RCC 7860 (cell line): Measurements from ENCODE around the gene DUSP22.

Experiments
- DNase-seq: peaks from one replicate; pipeline ENCODE4 v3.0.0-alpha.2; 2015; ENCODE audit warnings: low spot score
- FAIRE-seq: peaks from 2 replicates; lab custom pipeline; 2012; peaks lifted over from hg19 to GRCh38; lab: Jason Lieb, UNC

Gene DUSP22

DNA sequence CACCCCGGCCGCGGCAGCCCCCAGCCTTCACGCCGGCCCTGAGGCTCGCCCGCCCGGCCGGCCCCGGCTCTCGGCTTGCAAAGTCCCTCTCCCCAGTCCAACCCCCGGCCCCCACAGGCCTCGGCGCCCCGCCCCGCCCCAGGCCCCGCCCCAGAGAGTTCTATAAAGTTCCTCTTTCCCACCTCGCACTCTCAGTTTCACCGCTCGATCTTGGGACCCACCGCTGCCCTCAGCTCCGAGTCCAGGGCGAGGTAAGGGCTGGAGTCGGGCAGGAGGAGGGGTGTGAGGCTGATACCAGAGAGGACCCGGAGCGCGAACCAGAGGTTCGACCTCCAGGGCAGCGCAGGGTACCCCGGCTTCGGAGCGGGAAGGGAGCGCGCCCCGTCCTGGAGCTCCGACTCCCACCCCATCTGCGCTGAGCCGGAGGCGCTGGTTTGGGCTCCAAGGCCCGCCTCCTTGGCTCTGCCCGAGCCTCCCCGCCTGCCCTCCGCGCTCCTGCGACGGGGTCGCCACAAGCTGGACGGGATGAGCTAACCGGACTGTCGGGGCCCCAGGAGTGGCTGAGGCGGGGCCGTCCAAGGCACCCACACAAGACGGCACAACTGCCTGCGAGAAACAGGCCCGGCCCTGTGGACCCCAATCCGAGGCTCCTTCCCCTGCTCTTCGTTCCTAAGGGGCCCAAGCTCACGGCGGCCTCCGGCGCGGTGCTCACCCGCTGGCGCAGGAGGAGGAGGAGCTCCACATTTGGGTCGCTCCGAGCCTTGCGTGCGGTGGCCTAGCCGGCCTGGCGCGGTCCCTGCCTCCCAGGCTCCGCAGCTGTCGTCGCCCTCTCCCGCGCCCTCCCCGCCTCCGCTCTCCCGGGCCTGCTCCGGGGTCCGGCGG is 99.5 kb downstream of the DUSP22 start, which contains the start of gene IRF4:
Gene IRF4 (plus strand): TSS at position 194 of the 882 bp plus-strand sequence. CDS start 1,401 bp downstream, outside the sequence.
- no peak for DNase-seq
- no peak for FAIRE-seq

DNA sequence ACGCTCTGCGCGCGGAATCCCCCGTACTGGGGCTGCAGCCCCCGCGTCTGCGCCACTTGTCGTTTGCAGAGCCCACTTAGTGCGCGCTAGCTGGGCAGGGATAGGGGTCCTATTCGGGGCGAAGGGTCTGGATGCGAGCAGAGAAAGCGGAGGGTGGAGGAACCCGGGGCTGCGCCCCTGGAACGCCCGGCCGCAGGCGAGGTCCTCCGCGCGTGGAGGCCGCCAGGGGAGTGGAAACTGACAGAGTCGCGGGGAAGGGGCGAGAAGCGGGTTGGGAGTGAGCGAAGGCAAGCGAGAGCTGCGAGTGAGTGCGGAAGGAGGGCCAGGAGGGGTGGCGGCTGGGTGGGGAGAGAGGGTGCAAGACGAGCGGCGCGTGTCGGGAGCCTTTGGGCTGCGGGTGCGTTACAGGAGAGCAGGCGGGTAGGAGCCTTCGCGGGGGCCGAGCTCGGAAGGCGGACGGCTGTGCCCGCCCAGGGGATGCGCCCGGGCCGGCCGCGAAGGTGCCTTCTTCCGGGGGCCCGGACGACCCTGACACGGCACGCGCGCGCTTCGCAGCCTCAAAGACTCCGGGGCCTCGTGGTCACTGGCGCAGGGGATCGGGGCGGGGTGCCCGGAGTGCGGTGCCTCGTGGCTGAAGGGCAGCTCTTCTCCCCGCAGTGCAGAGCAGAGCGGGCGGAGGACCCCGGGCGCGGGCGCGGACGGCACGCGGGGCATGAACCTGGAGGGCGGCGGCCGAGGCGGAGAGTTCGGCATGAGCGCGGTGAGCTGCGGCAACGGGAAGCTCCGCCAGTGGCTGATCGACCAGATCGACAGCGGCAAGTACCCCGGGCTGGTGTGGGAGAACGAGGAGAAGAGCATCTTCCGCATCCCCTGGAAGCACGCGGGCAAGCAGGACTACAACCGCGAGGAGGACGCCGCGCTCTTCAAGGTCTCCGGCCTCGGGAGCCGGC is 100.4 kb downstream of the DUSP22 start:
- DNase-seq: no peak
- no peak for FAIRE-seq

DNA sequence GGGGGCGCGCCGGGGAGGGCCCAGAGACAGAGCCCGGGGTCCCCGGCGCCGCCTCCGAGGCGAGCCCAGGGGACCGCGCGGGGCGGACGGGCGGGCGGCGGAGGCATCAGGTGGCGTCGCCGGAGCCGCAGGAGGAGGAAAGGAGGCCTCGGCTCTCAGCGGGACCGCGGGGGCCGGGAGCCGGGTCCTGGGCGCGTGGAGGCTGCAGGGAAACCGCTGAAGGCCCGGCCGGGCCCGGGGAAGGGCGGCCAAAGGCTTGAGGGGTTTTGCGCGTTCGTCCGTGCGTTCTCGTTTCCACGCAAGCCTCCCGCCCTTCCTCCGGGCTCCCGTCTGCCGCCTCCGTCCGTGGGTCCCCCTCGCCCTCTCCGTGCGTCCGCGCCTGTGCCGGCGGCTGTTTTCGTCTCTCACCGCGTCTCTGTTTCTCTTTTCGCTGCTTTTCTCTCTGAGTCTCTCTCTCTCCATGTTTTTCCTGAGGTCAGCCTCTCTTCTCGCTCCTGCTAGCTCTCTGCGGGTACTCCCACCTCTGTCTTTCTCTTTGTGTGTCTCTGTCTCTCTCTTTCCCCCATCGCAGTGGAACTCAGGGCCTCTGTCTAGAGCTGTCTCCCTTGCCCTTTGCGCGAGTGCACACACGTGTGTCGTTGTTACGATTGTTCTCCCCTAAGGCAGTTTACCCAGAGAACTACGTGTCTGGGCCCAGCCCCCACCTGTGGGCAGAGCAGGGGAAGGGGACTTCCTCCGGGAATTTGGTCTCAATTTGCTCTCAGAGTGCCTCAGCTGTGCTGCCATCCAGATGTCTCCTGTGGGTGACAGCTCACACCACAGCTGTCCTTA is 101.3 kb downstream of the DUSP22 start:
- no peak for FAIRE-seq

DNA sequence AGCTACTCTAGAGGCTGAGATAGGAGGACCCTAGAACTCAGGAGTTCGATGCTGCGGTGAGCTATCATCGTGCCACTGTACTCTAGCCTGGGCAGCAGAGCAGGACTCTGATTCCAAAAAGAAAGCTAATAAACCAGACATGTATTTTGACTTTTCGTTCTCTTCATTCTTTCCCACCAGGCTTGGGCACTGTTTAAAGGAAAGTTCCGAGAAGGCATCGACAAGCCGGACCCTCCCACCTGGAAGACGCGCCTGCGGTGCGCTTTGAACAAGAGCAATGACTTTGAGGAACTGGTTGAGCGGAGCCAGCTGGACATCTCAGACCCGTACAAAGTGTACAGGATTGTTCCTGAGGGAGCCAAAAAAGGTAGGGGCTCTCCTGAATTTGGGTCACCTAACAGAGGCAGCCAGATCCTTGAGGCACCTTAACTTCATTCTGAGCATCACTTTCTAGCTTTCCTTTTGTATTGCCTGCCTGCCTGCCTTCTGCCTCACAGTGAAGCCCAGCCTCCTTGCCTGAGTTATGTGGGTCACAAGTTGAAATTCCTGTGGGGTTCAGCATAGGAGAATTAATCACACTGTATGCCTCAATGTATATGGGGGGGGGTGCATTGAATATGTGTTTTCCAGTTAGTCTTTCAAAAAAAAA is 102.5 kb downstream of the DUSP22 start:
- DNase-seq (no peak), FAIRE-seq (no peak)

More for the DNA sequence above, 101.3 kb downstream of the DUSP22 start:
- DNase-seq: no peak

DNA sequence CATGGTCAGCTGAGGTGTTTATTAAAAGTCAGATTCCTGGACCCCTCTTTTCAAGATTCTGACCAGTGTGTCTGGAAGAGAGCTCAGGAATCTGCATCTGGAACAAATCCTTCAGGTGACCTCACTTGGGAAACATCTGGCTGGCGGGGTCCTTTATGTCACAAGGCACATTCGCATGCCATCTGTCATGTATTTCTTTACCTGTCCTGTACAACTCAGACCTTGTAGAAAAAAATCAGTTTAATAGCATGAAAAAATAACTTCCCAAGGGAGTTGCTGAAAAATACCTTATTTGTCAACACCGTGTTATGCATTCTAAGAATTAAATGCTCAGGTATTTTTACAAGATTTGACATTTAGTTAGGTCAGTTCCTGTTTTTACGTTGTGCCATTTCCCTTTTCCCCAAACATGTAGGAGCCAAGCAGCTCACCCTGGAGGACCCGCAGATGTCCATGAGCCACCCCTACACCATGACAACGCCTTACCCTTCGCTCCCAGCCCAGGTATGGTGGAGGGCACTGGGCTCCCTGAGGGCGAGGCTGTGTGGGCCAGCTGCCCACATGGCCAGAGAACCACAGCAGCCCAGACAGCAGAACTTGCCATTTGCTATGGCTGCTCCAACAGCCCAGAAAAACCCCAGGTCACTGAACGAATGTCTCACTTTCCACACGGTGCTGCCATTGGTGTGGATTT is 103.3 kb downstream of the DUSP22 start:
- FAIRE-seq (no peak), DNase-seq (no peak)

DNA sequence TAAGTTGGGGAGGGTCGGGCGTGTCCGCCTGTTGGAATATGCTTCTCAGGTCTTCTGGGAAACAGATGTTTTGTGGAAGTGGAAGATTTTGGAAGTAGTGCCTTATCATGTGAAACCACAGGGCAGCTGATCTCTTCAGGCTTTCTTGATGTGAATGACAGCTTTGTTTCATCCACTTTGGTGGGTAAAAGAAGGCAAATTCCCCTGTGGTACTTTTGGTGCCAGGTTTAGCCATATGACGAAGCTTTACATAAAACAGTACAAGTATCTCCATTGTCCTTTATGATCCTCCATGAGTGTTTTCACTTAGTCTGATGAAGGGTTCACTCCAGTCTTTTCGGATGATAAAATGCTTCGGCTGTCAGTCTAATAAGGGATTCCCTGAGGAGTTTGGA is 103.8 kb downstream of the DUSP22 start:
- FAIRE-seq: no peak

DNA sequence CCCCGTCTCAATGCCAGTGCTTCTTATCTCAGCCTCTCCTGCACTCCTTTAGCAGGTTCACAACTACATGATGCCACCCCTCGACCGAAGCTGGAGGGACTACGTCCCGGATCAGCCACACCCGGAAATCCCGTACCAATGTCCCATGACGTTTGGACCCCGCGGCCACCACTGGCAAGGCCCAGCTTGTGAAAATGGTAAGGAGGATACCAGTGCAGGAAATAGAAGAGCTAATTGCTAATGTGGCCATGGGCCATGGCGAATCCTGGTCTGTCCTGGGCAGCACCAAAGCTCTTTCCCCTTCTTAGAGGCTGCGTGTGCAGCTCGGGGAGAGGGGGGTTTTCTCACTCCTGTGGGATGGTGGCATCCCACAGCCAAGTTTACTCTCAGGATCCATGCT is 104.8 kb downstream of the DUSP22 start:
- DNase-seq (no peak), FAIRE-seq (no peak)

More for the DNA sequence above, 103.8 kb downstream of the DUSP22 start:
- DNase-seq: no peak

DNA sequence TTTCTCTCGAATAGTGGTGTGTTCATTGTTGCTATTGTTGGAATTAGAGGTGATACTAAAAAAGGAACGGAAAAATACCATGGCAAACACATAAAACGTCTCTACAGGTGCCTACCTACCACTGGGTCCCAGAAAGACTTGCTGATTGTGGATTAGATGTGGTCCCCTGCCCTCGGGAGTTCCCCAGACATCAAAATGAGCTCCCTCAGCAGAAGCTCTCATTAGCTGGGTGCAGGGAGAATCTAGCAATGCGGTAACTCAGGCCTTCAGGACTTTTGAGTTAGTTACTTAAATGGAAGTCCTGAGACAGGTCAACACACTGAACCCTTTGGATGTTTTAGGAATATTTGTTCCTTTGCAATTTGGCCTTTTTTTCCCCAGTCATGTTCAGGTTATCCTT is 105.3 kb downstream of the DUSP22 start:
- no peak for DNase-seq
- no peak for FAIRE-seq

DNA sequence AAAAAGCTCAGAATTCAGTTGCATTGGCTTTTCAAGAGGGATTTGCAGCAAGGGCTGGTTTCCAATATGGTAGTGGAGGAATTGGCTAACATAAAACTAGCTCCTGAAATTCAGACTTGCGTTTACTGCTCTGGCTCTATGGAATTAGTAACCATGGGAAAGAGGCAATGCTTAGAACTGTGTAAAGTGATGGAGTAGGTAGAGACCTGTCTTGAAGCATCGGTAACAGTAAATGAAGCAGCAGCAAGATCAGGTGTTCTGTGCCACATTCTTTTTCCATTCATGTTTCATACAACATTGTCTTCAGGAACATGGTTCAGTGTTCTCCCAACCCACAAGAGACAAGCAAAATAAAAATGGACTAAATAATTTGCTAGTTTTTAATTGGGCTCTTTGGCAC is 105.8 kb downstream of the DUSP22 start:
- no peak for DNase-seq
- no peak for FAIRE-seq

DNA sequence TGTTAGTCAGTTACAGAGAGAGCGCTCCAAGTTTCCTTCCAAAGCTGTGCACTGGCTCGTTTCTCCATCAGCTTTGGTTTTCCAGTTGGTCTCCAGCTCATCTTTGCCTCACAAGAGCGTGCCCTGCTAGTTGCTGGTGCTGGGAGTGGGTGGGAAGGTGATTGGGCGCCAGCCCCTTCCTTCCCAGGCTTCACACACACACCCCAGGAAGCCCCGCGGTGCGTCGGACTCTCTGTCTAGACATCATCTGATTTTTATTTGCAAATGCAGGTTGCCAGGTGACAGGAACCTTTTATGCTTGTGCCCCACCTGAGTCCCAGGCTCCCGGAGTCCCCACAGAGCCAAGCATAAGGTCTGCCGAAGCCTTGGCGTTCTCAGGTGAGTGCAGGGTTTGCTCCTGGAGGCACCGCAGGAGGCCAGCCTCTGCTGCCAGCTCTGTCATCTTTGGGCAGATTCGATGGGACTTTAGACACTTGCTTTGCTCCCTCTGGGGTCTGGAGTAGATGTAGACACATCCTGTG is 106.3 kb downstream of the DUSP22 start:
- FAIRE-seq: no peak
- DNase-seq: no peak

DNA sequence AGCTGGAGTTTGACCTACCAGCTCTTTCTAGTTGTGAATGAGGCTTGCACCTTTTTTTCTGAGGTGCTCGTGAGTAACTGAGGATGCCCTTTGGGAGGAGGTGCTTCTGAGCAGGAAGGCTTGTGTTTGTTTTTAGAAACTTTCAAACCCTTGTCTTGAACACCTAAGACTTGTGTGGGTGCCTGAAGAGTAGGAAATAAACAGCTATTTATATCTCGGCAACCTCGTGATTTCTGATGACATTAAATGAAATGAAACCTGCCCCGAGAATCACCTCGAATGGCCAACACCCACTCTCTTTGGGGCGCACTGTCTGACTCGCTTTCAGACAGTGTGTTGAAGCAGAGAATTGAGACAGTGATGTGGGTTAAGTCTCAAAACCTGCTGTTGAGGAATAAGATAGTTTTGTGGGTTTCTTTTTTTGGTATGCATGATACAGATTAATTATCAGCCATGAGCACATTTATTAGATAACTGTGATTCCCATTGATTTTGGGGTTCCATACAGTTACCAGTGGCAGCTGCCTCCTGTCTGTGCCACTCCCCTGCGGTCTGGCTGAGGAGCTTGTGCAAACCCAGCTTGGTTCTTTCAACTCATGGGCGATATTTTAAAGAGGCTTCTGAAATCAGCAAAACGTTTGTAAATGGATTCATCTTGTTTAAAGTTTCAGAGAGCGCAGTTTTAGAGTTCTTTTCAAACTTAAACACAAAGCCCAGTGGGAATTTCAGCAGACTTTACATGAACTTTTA is 107.7 kb downstream of the DUSP22 start:
- DNase-seq: no peak
- FAIRE-seq: no peak

DNA sequence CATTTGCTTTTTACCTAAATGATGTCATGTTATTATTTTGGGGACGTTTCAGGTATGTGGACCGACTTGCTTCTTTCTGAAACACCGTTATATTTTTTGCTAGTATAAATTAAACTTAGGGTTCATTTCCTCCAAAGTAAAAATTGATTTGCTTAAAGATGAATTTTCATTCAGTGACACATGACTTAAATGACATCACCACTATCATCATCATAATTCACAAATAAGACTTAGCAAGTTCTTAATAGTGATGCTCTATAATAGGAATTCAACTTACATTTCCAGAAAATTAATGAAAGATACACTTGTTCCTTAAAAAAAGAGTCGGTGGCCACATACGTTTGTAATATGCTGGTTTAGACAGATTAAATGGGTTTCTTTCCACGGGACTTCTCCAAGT is 108.5 kb downstream of the DUSP22 start:
- DNase-seq: no peak
- no peak for FAIRE-seq
